ENCODE measurements around the gene CELF3. TPM values are rescaled to one million over a fixed set of nuclear protein-coding genes. Genes with fewer than 3 reads are reported as not detected.
"Not testable (repeated sequence)": the region's sequence is repeated elsewhere in the genome, so short reads cannot be mapped to it uniquely, and the experiment has no call there.

The CELF3 gene
- polyA plus RNA-seq, 1 of the 3 experiments (the other 2 are of a cell fraction) = 0.25 TPM

DNA sequence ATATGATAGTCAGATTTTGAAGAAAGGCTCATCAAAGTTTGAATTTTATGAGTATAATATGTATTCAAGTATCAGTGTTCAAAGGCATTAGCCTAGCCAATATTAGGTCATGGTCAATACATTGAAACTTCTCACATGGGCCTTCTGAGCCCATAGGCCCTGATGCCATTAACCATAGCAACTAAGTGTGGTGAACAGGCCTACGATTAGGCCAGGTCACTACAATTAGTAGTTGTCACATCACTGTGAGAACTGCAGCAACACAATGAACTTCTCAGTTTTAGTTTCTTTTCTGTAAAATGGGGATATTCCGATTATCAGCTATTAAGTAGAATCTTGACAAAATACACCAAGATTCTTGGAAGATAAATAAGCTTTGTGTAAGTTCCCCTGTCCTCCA, 30.0 kb downstream of the CELF3 start (continued):
- TF ChIP-seq, protein P1, sequence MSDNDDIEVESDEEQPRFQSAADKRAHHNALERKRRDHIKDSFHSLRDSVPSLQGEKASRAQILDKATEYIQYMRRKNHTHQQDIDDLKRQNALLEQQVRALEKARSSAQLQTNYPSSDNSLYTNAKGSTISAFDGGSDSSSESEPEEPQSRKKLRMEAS (IDR thresholded peaks at IDR 0.05; ENCODE audit: low read depth) = no peak
- TF ChIP-seq TCF12 (IDR thresholded peaks at IDR 0.05) = no peak
- TF ChIP-seq ELF1 (IDR thresholded peaks at IDR 0.05) = no peak
- no peak for TF ChIP-seq SIN3A (IDR thresholded peaks at IDR 0.05; ENCODE audit: borderline replicate concordance, low read depth, low read length)
- no peak for TF ChIP-seq NRF1 (IDR thresholded peaks at IDR 0.05; ENCODE audit: low read depth, low read length)
- TF ChIP-seq FOXM1 (IDR thresholded peaks at IDR 0.05; ENCODE audit: low read depth) = no peak
- TF ChIP-seq RCOR1 (IDR thresholded peaks at IDR 0.05; ENCODE audit: low read length) = no peak
- TF ChIP-seq MXI1 (IDR thresholded peaks at IDR 0.05; ENCODE audit: low read depth, low read length) = no peak
- no peak for TF ChIP-seq NFIC (IDR thresholded peaks at IDR 0.05; ENCODE audit: borderline replicate concordance)
- no peak for TF ChIP-seq TEAD4 (IDR thresholded peaks at IDR 0.05; ENCODE audit: borderline replicate concordance, insufficient read depth)

DNA sequence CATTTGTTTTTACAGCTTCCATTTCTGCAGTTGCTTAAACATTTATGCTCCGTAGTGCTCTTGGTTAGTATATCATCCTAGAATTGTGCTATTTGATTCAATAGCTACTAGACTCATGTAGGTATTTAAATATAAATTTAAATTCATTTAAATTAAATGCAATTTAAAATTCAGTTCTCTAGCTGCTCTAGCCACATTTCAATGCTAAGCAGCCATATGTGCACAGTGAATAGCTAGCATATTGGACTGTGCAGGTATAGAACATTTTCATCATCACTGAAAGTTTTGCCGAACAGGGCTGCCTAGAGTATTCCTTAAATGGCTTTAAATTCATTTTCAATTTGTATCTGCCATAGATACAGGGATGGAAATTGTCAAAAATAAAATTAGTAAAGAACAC, 32.5 kb downstream of the CELF3 start:
- peaks cover 21% of the 10 kb centered on the region for H3F3A ChIP-seq (replicated peaks; ENCODE audit: insufficient read depth)
- H3K36me3 ChIP-seq (replicated peaks in 1 of 2; ENCODE audit: control insufficient read depth in 1 of 2, insufficient read depth in 2 of 2, low read length in 1 of 2) = peaks cover 14 to 30% of the 10 kb centered on the region in 2 experiments
- no peaks in the 10 kb centered on the region for H3K79me2 ChIP-seq (ENCODE audit: insufficient read depth)
- H3K9me3 ChIP-seq = no peaks in the 10 kb centered on the region
- POLR2A ChIA-PET = no interaction called here
- H3K4me1 ChIP-seq (ENCODE audit: control insufficient read depth in 1 of 2, insufficient read depth in 2 of 2, low read depth in 1 of 2, low read length in 1 of 2) = peaks cover 0 to 20% of the 10 kb centered on the region in 2 experiments; a peak in 3 of 4 replicates
- H3K27ac ChIP-seq (ENCODE audit: low read depth in 2 of 2, low read length in 1 of 2) = no peak overlapping the region
- no peak overlapping the region for H3K4me2 ChIP-seq
- no peak overlapping the region for H3K9ac ChIP-seq
- H3K9me2 ChIP-seq = no peaks in the 10 kb centered on the region
- 98% methylated on average over 2 of the region's 2 CpGs for WGBS (ENCODE audit: low lambda C conversion rate)
- H3K27me3 ChIP-seq (ENCODE audit: insufficient read depth) = no peaks in the 10 kb centered on the region
- no peak overlapping the region for H3K4me3 ChIP-seq (ENCODE audit: low read depth in 2 of 2, low read length in 1 of 2)
- TF ChIP-seq RAD21 (IDR thresholded peaks at IDR 0.05; ENCODE audit: low read length) = no peak
- TF ChIP-seq, protein P2, sequence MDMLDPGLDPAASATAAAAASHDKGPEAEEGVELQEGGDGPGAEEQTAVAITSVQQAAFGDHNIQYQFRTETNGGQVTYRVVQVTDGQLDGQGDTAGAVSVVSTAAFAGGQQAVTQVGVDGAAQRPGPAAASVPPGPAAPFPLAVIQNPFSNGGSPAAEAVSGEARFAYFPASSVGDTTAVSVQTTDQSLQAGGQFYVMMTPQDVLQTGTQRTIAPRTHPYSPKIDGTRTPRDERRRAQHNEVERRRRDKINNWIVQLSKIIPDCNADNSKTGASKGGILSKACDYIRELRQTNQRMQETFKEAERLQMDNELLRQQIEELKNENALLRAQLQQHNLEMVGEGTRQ (IDR thresholded peaks at IDR 0.05; ENCODE audit: borderline replicate concordance, low read depth, low read length) = no peak
- TF ChIP-seq, protein P3, sequence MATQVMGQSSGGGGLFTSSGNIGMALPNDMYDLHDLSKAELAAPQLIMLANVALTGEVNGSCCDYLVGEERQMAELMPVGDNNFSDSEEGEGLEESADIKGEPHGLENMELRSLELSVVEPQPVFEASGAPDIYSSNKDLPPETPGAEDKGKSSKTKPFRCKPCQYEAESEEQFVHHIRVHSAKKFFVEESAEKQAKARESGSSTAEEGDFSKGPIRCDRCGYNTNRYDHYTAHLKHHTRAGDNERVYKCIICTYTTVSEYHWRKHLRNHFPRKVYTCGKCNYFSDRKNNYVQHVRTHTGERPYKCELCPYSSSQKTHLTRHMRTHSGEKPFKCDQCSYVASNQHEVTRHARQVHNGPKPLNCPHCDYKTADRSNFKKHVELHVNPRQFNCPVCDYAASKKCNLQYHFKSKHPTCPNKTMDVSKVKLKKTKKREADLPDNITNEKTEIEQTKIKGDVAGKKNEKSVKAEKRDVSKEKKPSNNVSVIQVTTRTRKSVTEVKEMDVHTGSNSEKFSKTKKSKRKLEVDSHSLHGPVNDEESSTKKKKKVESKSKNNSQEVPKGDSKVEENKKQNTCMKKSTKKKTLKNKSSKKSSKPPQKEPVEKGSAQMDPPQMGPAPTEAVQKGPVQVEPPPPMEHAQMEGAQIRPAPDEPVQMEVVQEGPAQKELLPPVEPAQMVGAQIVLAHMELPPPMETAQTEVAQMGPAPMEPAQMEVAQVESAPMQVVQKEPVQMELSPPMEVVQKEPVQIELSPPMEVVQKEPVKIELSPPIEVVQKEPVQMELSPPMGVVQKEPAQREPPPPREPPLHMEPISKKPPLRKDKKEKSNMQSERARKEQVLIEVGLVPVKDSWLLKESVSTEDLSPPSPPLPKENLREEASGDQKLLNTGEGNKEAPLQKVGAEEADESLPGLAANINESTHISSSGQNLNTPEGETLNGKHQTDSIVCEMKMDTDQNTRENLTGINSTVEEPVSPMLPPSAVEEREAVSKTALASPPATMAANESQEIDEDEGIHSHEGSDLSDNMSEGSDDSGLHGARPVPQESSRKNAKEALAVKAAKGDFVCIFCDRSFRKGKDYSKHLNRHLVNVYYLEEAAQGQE (IDR thresholded peaks at IDR 0.05; ENCODE audit: low read depth, low read length) = no peak
- TF ChIP-seq MEF2A (IDR thresholded peaks at IDR 0.05; ENCODE audit: borderline replicate concordance, low read depth) = no peak
- CTCF ChIA-PET = interaction anchor here (1.3 to 2.2 kb wide), 4 partner anchors 9 to 51 kb away, joined by 3 to 8 read pairs (median 6); no protein-coding TSS in a partner anchor
- no peaks in the 10 kb centered on the region for H4K20me1 ChIP-seq (ENCODE audit: insufficient read depth)
- DNase-seq = no peak
- H2AFZ ChIP-seq (ENCODE audit: low read depth) = no peak overlapping the region

DNA sequence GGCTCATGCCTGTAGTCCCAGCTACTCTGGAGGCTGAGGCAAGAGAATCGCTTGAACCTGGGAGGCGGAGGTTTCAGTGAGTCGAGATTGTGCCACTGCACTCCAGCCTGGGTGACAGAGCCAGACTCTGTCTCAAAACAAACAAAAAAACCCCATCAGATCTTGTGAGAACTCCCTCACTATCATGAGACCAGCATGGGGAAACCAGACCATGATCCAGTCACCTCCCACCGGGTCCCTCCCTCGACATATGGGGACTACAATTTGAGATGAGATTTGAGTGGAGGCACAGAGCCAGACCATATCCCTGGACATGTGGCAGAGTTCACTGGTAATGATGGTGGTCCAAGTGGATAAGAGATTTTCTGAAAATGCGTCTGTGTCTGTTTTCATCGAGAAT, 33.7 kb downstream of the CELF3 start:
- H3K79me2 ChIP-seq (ENCODE audit: insufficient read depth); H3K27ac ChIP-seq (ENCODE audit: low read depth in 2 of 2, low read length in 1 of 2); DNase-seq; H3K4me2 ChIP-seq; H3K27me3 ChIP-seq (ENCODE audit: insufficient read depth); H3K9ac ChIP-seq; POLR2A ChIA-PET; H2AFZ ChIP-seq (ENCODE audit: low read depth); H3K4me3 ChIP-seq (ENCODE audit: low read depth in 2 of 2, low read length in 1 of 2); H4K20me1 ChIP-seq (ENCODE audit: insufficient read depth); H3K9me2 ChIP-seq; H3K9me3 ChIP-seq: not testable (repeated sequence)
- 94% methylated on average over 6 of the region's 7 CpGs for WGBS (ENCODE audit: low lambda C conversion rate)
- H3K36me3 ChIP-seq (replicated peaks in 1 of 2; ENCODE audit: control insufficient read depth in 1 of 2, insufficient read depth in 2 of 2, low read length in 1 of 2) = peaks cover 18 to 37% of the 10 kb centered on the region in 2 experiments
- peaks cover 21% of the 10 kb centered on the region for H3F3A ChIP-seq (replicated peaks; ENCODE audit: insufficient read depth)
- CTCF ChIA-PET = interaction anchor here (1.3 kb wide), 1 partner anchor 33 kb away, joined by 3 read pairs; no protein-coding TSS in a partner anchor
- H3K4me1 ChIP-seq (ENCODE audit: control insufficient read depth in 1 of 2, insufficient read depth in 2 of 2, low read depth in 1 of 2, low read length in 1 of 2) = peaks cover 0 to 20% of the 10 kb centered on the region in 2 experiments; a peak in 3 of 4 replicates

Data from SK-N-SH (cell line).